HepG2 (cell line): ENCODE results near the gene ARHGAP30. TPM values are rescaled to one million over a fixed set of nuclear protein-coding genes. Genes with fewer than 3 reads are reported as not detected.

Experiments used
- ATAC-seq: fragments of 200-7000 bp; cut with Tn5 transposase; 3 replicates; pipeline ENCODE4 v1.9.1; 2020; ENCODE audit warnings: mild to moderate bottlenecking, moderate library complexity
- BruUV-seq: library from RNA; stranded (reverse); fragments of 400-500 nt; replicated peaks from 2 replicates; lab custom pipeline; 2021; lab: Mats Ljungman, UMichigan
- CTCF ChIA-PET: fragments of 300-600 bp; formaldehyde crosslinking; extraction: SDS; loops from one replicate; lab custom pipeline; 2021; ENCODE audit warnings: low total read pairs, inconsistent platforms, low intra/inter-chr PET ratio; lab: Yijun Ruan, JAX
- POLR2A ChIA-PET: fragments of 350-600 bp; sonication (Branson Sonifier 250); formaldehyde crosslinking; loops from one replicate; lab custom pipeline; 2020; ENCODE audit warnings: antibody characterized with exemption, inconsistent platforms; lab: Yijun Ruan, JAX
- DNase-seq: peaks from one replicate; pipeline ENCODE4 v3.0.0-alpha.2; 2015; ENCODE audit warnings: low spot score
- FAIRE-seq: peaks from 3 replicates; lab custom pipeline; 2011; peaks lifted over from hg19 to GRCh38; lab: Jason Lieb, UNC
- H2AFZ ChIP-seq: one replicate; pipeline ENCODE4 v1.6.1; 2011; ENCODE audit warnings: low read length, inconsistent platforms
- H3K27ac ChIP-seq: fragments of 300-600 bp; 3 replicates; pipeline ENCODE4 v1.8.0; 2011; ENCODE audit warnings: mixed run types, mild to moderate bottlenecking, mixed read lengths, low read length, inconsistent platforms; ENCODE audit not compliant: insufficient read depth; ENCODE audit errors: extremely low read length
- H3K27me3 ChIP-seq, 2 experiments: fragments of 200-600 bp in 1 of 2; 2 replicates in 1 of 2; 3 replicates in 1 of 2; pipeline versions ENCODE4 v1.6.0 to v1.8.0; 2011; ENCODE audit warnings: low read length in 2 of 2, mild to moderate bottlenecking in 2 of 2, moderate library complexity in 2 of 2, inconsistent platforms in 1 of 2; ENCODE audit not compliant: insufficient read depth in 2 of 2, control insufficient read depth in 1 of 2
- H3K36me3 ChIP-seq, 2 experiments: fragments of 200-600 bp in 1 of 2; replicated peaks in 1 of 2; 2 replicates in 1 of 2; 3 replicates in 1 of 2; pipeline versions ENCODE4 v1.5.1 to v1.8.0; 2011; ENCODE audit warnings: low read length in 2 of 2, inconsistent platforms in 1 of 2; ENCODE audit not compliant: insufficient read depth in 2 of 2, control insufficient read depth in 1 of 2
- H3K4me1 ChIP-seq: 2 replicates; pipeline ENCODE4 v1.5.1; 2012; ENCODE audit warnings: low read length, inconsistent platforms; ENCODE audit not compliant: insufficient read depth
- H3K4me2 ChIP-seq: 2 replicates; pipeline ENCODE4 v1.6.0; 2011; ENCODE audit warnings: low read depth, low read length, inconsistent platforms
- H3K4me3 ChIP-seq, 3 experiments: fragments of 200-600 bp in 1 of 3; sonication (generic), shearing (Covaris generic) in 1 of 3; replicated peaks in 1 of 3; 2 replicates each; pipeline ENCODE4 v1.5.1; 2011 to 2016; ENCODE audit warnings: low read length in 3 of 3, inconsistent platforms in 2 of 3, low read depth in 2 of 3, mild to moderate bottlenecking in 2 of 3, control low read depth in 1 of 3, mixed read lengths in 1 of 3; ENCODE audit not compliant: insufficient read depth in 1 of 3
- H3K79me2 ChIP-seq: one replicate; pipeline ENCODE4 v1.6.1; 2011; ENCODE audit warnings: low read length, inconsistent platforms; ENCODE audit not compliant: insufficient read depth
- H3K9ac ChIP-seq: 2 replicates; pipeline ENCODE4 v1.6.0; 2011; ENCODE audit warnings: mild to moderate bottlenecking, low read depth, low read length, inconsistent platforms; ENCODE audit not compliant: insufficient read depth
- H3K9me3 ChIP-seq: 2 replicates; pipeline ENCODE4 v1.5.1; 2012; ENCODE audit warnings: mild to moderate bottlenecking, low read length
- H4K20me1 ChIP-seq: 2 replicates; pipeline ENCODE4 v1.6.0; 2011; ENCODE audit warnings: inconsistent platforms, mild to moderate bottlenecking, low read length, moderate library complexity; ENCODE audit not compliant: insufficient read depth
- DNMT1 ChIP-seq: sonication (generic); formaldehyde crosslinking; IDR thresholded peaks from 2 replicates; pipeline ENCODE4 v1.5.1; 2020; ENCODE audit warnings: mild to moderate bottlenecking, missing genetic modification reagents
- FOSL1 ChIP-seq: sonication (generic); formaldehyde crosslinking; IDR thresholded peaks from 2 replicates; pipeline ENCODE4 v1.9.0; 2021; ENCODE audit warnings: missing genetic modification reagents, borderline replicate concordance
- MXD4 ChIP-seq: IDR thresholded peaks from 2 replicates; pipeline ENCODE4 v1.6.1; 2016; ENCODE audit warnings: mild to moderate bottlenecking, missing biosample characterization, missing genetic modification reagents
- NR2F2 ChIP-seq: IDR thresholded peaks from 2 replicates; pipeline ENCODE4 v1.6.1; 2012; ENCODE audit warnings: low read depth, inconsistent platforms, borderline replicate concordance
- PAWR ChIP-seq: sonication (generic); formaldehyde crosslinking; IDR thresholded peaks from 2 replicates; pipeline ENCODE4 v1.4.0; 2020; ENCODE audit warnings: missing genetic modification reagents, mild to moderate bottlenecking, borderline replicate concordance
- SMARCC2 ChIP-seq: fragments of 450-650 bp; IDR thresholded peaks from 2 replicates; pipeline ENCODE4 v1.6.1; 2017; ENCODE audit warnings: antibody characterized with exemption, mild to moderate bottlenecking
- TAF1 ChIP-seq: sonication (generic); formaldehyde crosslinking; IDR thresholded peaks from 2 replicates; pipeline ENCODE4 v1.4.0; 2020; ENCODE audit warnings: missing genetic modification reagents
- U2AF1 ChIP-seq: fragments of 200-400 bp; formaldehyde crosslinking; optimal IDR thresholded peaks from 2 replicates; pipeline ENCODE3; 2017; ENCODE audit warnings: mild to moderate bottlenecking, low read depth, low read length
- ZBTB14 ChIP-seq: sonication (generic); formaldehyde crosslinking; IDR thresholded peaks from 2 replicates; pipeline ENCODE4 v1.4.0; 2020; ENCODE audit warnings: missing genetic modification reagents
- ZNF251 ChIP-seq: sonication (generic); formaldehyde crosslinking; IDR thresholded peaks from 2 replicates; pipeline ENCODE4 v1.9.0; 2021; ENCODE audit warnings: mild to moderate bottlenecking, missing genetic modification reagents
- ZNF576 ChIP-seq: sonication (generic); formaldehyde crosslinking; IDR thresholded peaks from 2 replicates; pipeline ENCODE4 v1.4.0; 2020; ENCODE audit warnings: mild to moderate bottlenecking, missing genetic modification reagents
- ZNF577 ChIP-seq: sonication (generic); formaldehyde crosslinking; IDR thresholded peaks from 2 replicates; pipeline ENCODE4 v1.4.0; 2020; ENCODE audit warnings: mild to moderate bottlenecking, low read depth, missing genetic modification reagents, borderline replicate concordance
- ZNF616 ChIP-seq: sonication (generic); formaldehyde crosslinking; IDR thresholded peaks from 2 replicates; pipeline ENCODE4 v1.5.0; 2020; ENCODE audit warnings: low read depth, mild to moderate bottlenecking, missing genetic modification reagents
- ZNF660 ChIP-seq: sonication (generic); formaldehyde crosslinking; IDR thresholded peaks from 2 replicates; pipeline ENCODE4 v1.5.1; 2020; ENCODE audit warnings: mild to moderate bottlenecking, low read depth, missing genetic modification reagents, borderline replicate concordance
- ZSCAN21 ChIP-seq: sonication (generic); formaldehyde crosslinking; IDR thresholded peaks from 2 replicates; pipeline ENCODE4 v1.8.0; 2022; ENCODE audit warnings: mild to moderate bottlenecking, missing genetic modification reagents, moderate library complexity, borderline replicate concordance
- ZSCAN25 ChIP-seq: sonication (generic); formaldehyde crosslinking; IDR thresholded peaks from 2 replicates; pipeline ENCODE4 v1.8.0; 2022; ENCODE audit warnings: mild to moderate bottlenecking, missing genetic modification reagents
- WGBS: methylation state at CpG from one replicate; pipeline ENCODE4 v1.1.6; 2017; ENCODE audit warnings: low lambda C conversion rate; 5-methylcytosine and 5-hydroxymethylcytosine counted together
- in situ Hi-C: cut with HindIII; loops from 2 replicates; pipeline ENCODE4 v1.10.0; 2017; ENCODE audit warnings: low pct_unique_long_range_greater_than_20kb; ENCODE audit not compliant: extremely low pct_ligation_motif_present
- intact Hi-C: fragments of 100-400 bp; cut with micrococcal nuclease; formaldehyde crosslinking; loops from one replicate; pipeline ENCODE4 v1.10.0; 2022; ENCODE audit not compliant: unreplicated experiment
- polyA plus RNA-seq, 8 experiments: library from polyadenylated mRNA; depleted of rRNA in 3 of 8; stranded (reverse) in 7 of 8; unstranded in 1 of 8; fragments of >200 nt; fragmentation: Illumina TruSeq in 4 of 8; extraction: Trizol in 4 of 8; gene quantifications; 2 replicates each; pipeline versions ENCODE4 v1.2.1 to v1.2.3, GENCODE V29; 2011 to 2016; ENCODE audit warnings: low read depth in 4 of 8, missing spikeins in 1 of 8, mixed read lengths in 1 of 8; ENCODE audit not compliant: insufficient read depth in 1 of 8
- total RNA-seq, 5 experiments: library from RNA; depleted of rRNA; stranded (reverse); fragments of >200 nt; fragmentation: Illumina TruSeq; extraction: Trizol; gene quantifications; 2 replicates each; pipeline ENCODE4 v1.2.3, GENCODE V29; 2016; ENCODE audit warnings: low read depth in 1 of 5
- TF ChIP-seq, protein P1 (sequence below): sonication (generic); formaldehyde crosslinking; IDR thresholded peaks from 2 replicates; pipeline ENCODE4; 2020; ENCODE audit warnings: missing genetic modification reagents, mild to moderate bottlenecking, borderline replicate concordance
- TF ChIP-seq, protein P2 (sequence below): sonication (generic); formaldehyde crosslinking; IDR thresholded peaks from 2 replicates; pipeline ENCODE4 v1.4.0; 2020; ENCODE audit warnings: mild to moderate bottlenecking, missing genetic modification reagents

ARHGAP30 gene
- total and polyA plus RNA-seq, 2 of the 13 experiments (the other 11 are each of a cell fraction or from before 2014, with no cell fraction given) = 0.13 to 0.20 TPM

DNA sequence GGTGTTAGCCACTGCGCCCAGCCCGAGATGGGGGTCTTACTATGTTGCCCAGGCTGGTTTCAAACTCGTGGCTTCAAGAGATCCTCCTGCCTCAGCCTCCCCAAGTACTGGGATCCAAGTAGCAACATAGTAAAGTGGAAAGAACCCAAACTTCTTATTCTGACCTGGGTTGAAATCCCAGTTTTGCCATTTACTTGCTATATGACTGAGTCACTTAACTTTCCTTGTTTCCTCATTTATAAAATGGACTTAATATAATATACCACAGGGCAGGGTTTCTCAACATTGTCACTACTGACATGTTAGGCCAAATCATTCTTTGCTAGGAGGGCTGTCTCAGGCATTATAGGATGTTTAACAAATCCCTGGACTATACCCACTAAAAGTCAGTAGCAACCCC, 41.4 kb upstream of the ARHGAP30 start (continued):
- no peak for TF ChIP-seq FOSL1 (CRISPR knock-in tag)
- TF ChIP-seq SMARCC2 = no peak

DNA sequence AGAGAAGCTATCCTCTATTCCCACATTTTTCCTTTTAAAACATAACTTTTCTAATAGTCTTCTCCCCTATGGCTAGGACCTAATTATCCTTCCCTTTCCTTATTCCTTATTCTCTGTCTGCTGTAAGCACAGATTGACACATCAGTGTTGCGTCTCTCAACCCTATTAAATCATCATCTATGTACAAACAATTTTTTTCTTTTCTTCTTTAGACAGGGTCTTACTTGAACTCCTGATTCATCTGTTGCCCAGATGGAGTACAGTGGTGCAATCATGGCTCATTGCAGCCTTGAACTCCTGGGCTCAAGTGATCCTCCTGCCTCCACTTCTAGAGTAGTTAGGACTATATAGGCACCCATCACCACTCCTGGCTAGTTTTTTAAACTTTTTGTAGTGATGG, 36.7 kb upstream of the ARHGAP30 start:
- Histone ChIP-seq H3K4me3 (no peak overlapping the region), H3K79me2 (peaks cover 32% of the 10 kb centered on the region), H3K4me2 (no peak overlapping the region), H3K4me1 (0 out of 2 replicates have a peak, but pooled peaks cover 6% of the 10 kb centered on the region), H3K36me3 (peaks cover 7 to 34% of the 10 kb centered on the region in 2 experiments; a peak in 4 of 5 replicates), H3K27me3 (no peaks in the 10 kb centered on the region), H4K20me1 (no peaks in the 10 kb centered on the region), H2AFZ (no peak overlapping the region), H3K9me3 (no peaks in the 10 kb centered on the region), H3K9ac (no peak overlapping the region), H3K27ac (no peak overlapping the region)
- no peak for DNase-seq
- WGBS = 100% methylated on average over 1 of the region's 1 CpG
- FAIRE-seq = no peak
- POLR2A ChIA-PET = no interaction called here
- in situ Hi-C loops (no loop called here), intact Hi-C loops (no loop called here)
- no TSS peak for BruUV-seq
- CTCF ChIA-PET = no interaction called here
- ATAC-seq = no peak
- TF ChIP-seq ZNF577 (no peak), U2AF1 (no peak), ZNF576 (no peak), NR2F2 (no peak), DNMT1 (CRISPR knock-in tag) (no peak), PAWR (CRISPR knock-in tag) (no peak), ZNF251 (no peak), ZSCAN21 (no peak), ZSCAN25 (CRISPR knock-in tag) (no peak), MXD4 (CRISPR knock-in tag) (no peak), TAF1 (no peak), ZNF660 (no peak), ZNF616 (CRISPR knock-in tag) (no peak), ZBTB14 (CRISPR knock-in tag) (no peak)
- TF ChIP-seq, protein P1, sequence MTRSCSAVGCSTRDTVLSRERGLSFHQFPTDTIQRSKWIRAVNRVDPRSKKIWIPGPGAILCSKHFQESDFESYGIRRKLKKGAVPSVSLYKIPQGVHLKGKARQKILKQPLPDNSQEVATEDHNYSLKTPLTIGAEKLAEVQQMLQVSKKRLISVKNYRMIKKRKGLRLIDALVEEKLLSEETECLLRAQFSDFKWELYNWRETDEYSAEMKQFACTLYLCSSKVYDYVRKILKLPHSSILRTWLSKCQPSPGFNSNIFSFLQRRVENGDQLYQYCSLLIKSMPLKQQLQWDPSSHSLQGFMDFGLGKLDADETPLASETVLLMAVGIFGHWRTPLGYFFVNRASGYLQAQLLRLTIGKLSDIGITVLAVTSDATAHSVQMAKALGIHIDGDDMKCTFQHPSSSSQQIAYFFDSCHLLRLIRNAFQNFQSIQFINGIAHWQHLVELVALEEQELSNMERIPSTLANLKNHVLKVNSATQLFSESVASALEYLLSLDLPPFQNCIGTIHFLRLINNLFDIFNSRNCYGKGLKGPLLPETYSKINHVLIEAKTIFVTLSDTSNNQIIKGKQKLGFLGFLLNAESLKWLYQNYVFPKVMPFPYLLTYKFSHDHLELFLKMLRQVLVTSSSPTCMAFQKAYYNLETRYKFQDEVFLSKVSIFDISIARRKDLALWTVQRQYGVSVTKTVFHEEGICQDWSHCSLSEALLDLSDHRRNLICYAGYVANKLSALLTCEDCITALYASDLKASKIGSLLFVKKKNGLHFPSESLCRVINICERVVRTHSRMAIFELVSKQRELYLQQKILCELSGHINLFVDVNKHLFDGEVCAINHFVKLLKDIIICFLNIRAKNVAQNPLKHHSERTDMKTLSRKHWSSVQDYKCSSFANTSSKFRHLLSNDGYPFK (CRISPR knock-in tag) = no peak
- TF ChIP-seq, protein P2, sequence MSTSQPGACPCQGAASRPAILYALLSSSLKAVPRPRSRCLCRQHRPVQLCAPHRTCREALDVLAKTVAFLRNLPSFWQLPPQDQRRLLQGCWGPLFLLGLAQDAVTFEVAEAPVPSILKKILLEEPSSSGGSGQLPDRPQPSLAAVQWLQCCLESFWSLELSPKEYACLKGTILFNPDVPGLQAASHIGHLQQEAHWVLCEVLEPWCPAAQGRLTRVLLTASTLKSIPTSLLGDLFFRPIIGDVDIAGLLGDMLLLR (CRISPR knock-in tag) = no peak
